SK-N-MC (cell line): ENCODE measurements around the gene RTN3.
"Not testable (repeated sequence)": the region's sequence is repeated elsewhere in the genome, so short reads cannot be mapped to it uniquely, and the experiment has no call there.

Experiments used
- EZH2 ChIP-seq: fragments of 200-600 bp; sonication (generic); IDR thresholded peaks from one replicate; pipeline ENCODE4 v1.6.1; 2017; ENCODE audit warnings: antibody characterized with exemption
- FOXP2 ChIP-seq: optimal IDR thresholded peaks from 2 replicates; pipeline ENCODE3; 2011; ENCODE audit warnings: mild to moderate bottlenecking, moderate library complexity; ENCODE audit not compliant: insufficient read depth; ENCODE audit errors: extremely low read length, control extremely low read depth
- POLR2AphosphoS5 ChIP-seq: IDR thresholded peaks from 2 replicates; pipeline ENCODE4 v1.6.1; 2012; ENCODE audit warnings: mild to moderate bottlenecking, low read depth, low read length, borderline replicate concordance

GRCh38 chr11:63771741-63772318, 90.5 kb downstream of the RTN3 start:
- TF ChIP-seq EZH2, POLR2AphosphoS5, FOXP2: not testable (repeated sequence)
